HG02852 (cell line): Measurements from ENCODE around the gene EFCAB9.
"Not testable (repeated sequence)": the region's sequence is repeated elsewhere in the genome, so short reads cannot be mapped to it uniquely, and the experiment has no call there.

Source experiments
- ATAC-seq: cut with Tn5 transposase; IDR thresholded peaks from one replicate; pipeline ENCODE4 v1.9.1; 2021; ENCODE audit warnings: mild to moderate bottlenecking, moderate library complexity; ENCODE audit not compliant: unreplicated experiment

Gene EFCAB9

DNA sequence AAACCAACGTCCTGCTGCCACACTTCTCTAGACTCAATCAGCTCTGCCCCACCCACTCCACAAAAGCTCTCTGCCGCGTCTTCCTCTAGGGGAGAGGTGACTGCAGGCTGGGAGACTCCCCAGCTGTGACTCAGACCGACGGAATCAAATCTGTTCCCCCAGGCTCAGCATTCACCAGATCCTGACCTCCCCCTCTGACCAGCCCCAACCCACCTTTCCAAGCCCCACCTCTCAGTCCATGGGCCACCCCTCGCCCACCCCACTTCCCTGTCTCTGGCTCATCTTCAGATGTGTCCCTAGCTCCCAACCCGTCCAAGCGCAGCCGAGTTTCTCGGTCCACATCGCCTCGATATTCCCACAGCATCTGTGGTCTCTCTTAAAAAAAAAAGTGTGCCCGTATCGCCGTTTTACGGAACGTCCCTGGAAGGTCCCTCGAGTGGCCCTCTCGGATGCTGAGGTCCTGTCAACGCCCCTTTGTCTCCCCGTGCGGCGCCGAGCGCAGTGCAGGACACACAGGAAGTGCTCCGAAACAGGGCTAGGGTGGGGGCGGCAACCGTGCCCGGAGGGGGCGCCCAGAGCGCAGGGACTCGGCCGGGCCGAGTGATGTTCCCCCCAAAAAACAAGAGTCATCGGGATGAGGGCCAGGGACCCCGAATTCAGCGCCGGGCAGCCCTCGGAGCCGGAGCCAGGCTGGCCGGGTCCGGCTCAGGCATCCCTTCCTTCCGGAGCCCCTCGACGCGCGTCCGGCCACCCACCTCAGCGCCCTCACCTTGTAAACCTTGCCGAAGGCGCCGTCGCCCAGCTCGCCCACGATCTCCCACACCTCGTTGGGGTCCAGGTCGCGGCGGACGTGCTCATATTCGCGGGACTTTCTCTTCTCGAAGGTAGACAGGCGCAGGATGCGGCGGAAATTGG is 6.6 kb upstream of the EFCAB9 start:
- peak; percentile 27 for ATAC-seq

DNA sequence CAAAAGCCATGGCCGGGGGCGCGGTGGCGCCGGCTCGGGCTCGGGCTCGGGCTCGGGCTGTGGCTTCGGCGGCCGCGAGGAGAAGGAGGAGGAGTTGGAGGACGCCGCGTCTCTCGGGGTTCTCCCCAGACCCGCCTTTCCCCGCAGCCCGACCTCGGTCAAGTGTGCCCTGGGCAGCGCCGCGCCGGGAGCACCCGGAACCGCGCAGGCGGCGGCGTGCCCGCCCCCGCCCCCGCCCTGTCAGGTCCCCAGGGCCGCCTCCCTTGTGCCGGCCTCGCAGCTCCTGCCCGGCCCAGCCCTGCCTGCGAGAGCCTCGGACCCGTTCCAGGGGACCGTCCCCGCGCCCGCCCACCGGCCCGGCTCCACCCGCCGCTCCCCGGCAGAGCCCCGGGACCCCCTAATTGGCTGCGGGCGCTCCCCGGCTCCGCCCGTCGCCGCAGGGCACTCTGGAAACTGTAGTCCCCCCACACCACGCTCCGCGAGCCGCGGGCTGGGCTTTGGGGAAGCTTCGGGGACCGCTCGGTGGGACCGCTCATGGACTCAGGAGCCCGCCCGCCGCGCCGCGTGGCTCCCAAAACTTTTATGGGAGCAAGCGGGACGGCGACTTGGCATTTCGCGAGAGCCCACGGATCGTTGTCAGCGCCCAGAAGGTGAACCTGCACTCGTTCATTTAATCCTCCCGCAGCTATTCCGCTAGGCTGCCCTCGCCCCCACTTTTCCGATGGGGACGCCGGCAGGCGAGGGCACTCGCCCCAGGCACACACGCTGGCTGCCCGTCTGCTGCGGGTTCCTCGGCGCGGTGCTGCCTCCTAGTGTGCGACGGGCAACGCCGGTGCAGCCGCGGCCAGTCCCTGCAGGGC is 5.7 kb upstream of the EFCAB9 start, which contains the start of gene STK10:
Gene STK10, minus strand, starts transcription at position 192 of the 860 bp plus-strand sequence. Its CDS starts 182 bp downstream, at position 10.
- ATAC-seq: peak; percentile 69

DNA sequence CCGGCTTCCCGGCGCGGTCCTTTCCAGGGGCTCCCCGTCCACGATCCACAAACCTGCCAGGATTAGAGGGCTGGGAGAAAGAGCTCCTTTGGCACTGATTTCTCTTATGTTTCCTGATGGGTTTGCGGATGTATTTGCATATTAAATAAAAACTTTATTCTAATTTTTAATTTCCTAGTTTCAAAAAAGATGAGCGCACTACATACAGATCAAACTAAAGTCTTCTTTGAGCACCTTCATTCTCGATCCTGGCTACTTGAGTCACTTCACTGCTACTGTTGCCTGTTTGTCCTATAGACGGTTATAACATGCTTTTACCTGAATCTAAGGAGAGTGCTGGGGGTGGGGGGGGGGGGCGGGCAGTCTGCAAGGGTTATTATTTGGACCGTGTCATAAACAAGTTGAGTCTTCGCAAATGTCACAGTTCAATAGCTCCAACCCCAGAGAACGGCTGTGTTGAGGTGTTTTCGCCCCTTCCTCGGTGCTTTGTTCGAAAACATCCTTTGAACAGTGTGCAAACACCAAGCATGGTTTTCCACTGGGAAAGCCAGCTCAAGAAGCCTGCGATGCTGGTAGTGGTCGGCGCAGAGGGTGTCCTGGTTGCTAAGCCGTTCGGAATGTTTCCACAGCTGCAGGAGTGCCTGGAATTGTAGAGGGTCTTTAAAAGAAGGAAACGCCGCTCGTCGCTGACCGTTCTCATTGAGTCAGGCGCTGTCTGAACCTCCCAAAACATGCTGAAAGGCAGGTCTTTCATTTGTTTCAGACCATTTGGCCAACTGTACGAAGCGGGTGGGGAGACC is 4.9 kb upstream of the EFCAB9 start:
- ATAC-seq: no peak

DNA sequence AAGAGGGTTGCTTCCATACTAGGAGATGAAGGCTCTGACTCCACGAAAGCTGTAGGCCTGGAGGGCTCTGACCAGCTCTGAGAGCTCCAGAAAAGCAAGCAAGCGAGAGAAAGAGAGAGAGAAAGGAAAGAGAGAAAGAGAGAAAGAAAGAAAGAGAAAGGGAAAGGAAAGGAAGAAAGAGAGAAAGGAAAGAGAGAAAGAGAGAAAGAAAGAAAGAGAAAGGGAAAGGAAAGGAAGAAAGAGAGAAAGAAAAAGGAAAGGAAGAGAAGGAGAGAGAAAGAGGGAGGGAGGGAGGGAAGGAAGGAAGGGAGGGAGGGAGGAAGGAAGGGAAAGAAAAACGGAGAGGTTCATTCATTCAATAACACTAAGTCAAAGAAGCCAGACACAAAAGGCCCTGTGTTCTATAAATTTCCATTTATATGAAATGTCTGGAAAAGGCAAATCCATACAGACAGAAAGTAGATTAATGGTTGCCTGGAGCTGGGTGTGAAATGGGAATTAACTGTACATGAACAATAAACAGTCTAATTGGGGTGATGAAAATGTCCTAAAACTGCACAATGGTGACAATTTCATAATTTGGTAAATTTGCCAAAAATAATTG is 4.2 kb upstream of the EFCAB9 start:
- no peak for ATAC-seq

DNA sequence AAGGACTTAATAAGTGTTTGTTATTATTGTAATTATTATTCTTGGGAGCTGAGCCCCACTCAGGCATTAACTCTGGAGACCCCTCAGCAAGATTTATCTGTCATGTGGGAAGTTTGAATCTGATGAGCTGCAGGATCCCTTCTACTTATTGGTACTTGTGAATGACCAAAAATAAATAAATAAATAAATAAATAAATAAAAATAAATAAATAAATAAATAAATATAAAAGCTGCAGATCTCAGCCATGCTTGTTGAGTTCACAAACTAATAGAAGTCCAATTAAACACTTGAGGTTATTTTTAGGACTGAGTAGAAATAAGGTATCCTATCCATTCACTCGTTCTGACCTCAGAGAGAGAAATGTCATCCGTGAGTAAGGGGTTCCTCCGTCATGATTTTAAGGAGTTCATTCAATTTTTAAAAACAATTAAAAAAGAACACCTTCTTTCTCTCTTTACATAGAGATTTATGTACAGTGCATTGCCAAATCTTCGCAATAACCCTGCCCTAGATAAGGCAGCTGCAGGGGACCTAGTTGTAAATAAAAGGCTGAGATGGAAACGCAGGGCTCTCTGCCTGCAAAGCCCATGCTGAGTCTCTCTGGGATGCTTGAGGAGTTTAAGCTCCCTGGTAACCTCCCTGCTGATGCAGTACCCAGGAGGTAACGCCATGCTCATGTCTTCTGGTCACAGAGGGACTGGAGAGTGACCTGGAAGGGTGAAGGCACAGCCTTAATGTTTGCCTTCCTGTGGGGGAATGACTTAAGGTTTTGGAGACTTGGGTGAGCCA is 1.2 kb downstream of the EFCAB9 start:
- no peak for ATAC-seq

DNA sequence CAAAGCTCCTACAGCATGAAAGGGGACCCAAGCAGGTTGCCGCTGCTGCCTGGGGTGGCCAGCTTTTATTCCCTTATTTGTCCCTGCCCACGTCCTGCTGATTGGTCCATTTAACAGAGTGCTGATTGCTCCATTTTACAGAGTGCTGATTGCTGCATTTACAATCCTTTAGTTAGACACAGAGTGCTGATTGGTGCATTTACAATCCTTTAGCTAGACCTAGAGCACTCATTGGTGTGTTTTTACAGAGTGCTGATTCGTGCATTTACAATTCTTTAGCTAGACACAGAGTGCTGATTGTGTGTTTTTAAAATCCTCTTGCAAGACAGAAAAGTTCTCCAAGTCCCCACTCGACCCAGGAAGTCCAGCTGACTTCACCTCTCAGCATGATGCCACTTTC is 3.8 kb downstream of the EFCAB9 start:
- not testable (repeated sequence) for ATAC-seq

DNA sequence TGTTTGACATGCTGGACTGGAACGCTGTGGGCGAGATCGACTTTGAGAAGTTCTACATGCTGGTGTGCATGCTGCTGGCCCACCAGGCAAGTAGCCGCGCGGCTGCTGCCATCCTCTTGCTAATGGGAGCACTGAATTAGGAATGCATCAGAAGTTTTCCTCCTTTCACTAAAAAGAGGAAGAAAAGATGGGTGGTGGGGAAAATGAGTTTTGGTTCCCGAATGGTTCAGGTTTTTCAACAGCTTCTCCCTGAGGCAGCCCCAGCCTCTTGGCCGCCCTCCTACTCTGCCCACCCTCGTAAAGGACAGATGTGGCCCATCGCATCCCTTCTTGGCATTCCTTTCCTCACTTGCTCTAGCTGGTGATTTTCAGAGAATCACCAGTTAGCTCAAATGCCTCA is 5.5 kb downstream of the EFCAB9 start:
- ATAC-seq: no peak

DNA sequence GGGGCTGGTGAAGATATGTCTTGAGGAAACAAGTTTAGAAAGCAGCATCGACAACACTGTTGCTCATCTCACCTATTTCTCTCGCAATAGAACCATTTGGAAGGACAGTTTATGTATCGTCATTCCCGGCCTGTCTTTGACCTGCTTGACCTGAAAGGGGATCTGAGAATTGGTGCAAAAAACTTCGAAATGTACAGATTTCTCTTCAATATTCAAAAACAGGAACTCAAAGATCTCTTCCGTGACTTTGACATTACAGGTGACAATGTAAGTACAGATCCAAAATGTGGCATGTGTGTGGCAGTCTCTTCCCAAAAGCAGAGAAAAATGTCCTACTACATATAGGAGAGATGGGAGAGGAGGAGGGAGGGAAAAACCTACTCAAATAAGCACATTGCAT is 6.5 kb downstream of the EFCAB9 start:
- no peak for ATAC-seq

DNA sequence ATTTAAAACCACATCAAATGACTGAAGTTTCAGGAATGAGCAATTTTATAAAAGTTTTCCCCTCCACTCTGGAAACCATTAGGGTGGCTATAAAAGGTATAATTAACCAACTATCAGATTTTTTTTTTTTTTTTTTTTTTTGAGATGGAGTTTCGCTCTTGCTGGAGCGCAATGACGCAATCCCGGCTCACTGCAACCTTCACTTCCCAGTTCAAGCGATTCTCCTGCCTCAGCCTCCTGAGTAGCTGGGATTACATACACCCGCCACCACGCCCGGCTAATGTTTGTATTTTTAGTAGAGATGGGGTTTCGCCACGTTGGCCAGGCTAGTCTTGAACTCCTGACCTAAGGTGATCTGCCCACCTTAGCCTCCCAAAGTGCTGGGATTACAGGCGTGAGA is 12.0 kb downstream of the EFCAB9 start:
- not testable (repeated sequence) for ATAC-seq

DNA sequence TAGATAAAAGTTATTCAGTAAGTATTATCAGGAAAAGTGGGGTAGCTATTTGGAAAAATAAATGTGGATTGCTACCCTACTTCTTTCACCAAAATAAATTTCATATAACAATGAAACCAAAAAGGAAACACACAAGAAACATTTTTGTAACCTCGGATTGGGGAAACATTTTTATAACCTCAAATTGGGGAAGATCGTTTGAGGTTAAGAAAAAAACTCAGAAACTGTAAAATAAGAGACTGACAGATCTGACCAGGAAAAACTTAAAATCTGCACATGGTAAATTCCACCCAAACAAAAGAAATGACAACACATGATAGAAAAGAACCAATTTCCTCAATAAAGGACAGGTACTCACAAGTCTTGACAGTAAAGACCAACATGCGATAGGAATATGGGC is 13.5 kb downstream of the EFCAB9 start:
- no peak for ATAC-seq

DNA sequence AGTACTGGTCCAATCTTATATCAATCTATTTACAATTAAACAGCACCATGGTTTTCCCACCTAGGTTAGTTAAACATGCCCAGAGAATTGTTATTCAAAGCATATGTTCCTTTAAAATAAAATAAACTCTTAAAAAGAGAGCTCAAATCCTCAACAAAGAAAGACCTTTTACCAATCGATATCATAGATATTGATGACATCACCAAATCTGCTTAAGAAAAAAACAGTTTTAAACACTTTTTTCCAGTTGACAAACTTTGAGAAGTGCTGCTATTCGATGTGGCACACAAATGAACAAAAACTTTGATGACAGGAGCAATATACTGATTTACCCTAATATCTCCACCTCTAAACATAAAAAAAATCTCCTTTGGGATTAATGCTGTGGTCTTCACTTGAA is 15.7 kb downstream of the EFCAB9 start:
- no peak for ATAC-seq

DNA sequence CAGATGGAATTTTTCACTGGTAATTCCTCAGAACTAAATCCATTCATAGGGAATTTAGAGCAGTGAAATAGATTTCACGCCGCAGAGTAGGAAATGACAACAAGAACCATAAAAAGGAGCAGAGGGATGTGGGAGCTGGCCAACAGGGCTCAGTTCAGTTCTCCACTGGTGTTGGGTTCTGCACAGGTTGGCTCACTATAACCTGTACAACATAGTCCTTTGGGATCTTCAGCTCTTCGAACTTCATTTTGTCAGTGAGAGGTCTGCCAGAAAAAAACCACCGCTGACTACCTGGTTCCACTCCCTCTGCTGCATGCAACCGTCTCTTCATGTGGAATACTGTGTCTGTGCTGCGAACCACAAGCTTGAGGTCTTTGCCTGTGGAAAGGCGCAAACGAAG is 17.7 kb downstream of the EFCAB9 start:
- ATAC-seq: no peak

DNA sequence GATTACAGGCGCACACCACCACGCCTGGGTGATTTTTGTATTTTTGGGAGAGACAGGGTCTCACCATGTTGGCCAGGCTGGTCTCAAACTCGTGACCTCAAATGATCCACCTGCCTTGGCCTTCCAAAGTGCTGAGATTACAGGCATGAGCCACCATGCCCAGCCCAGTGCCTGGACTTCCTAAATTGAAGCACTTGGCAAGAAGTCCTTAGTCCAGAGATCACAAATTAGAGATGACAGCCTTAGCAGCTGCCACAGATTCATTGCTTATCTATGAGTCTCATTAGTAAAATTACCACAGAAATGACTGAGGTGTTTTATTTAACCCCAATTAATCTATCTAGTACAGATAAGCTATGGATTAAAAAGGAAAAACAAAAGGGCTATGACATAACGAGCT is 19.2 kb downstream of the EFCAB9 start:
- no peak for ATAC-seq

DNA sequence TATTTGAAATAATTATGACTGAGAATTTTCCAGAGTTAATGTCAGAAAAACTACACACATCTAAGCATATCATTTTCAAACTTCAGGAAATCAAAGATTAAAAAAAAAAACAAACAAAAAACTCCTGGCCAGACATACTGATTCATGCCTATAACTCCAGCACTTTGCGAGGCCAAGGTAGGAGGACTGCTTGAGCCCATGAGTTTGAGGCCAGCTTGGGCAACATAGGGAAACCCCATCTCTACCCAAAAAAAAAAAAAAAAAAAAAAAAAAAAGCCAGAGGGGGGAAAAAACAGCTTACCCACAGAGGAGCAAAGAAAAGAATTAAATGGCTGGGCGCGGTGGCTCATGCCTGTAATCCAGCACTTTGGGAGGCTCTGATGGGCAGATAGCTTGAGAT is 22.4 kb downstream of the EFCAB9 start:
- no peak for ATAC-seq

DNA sequence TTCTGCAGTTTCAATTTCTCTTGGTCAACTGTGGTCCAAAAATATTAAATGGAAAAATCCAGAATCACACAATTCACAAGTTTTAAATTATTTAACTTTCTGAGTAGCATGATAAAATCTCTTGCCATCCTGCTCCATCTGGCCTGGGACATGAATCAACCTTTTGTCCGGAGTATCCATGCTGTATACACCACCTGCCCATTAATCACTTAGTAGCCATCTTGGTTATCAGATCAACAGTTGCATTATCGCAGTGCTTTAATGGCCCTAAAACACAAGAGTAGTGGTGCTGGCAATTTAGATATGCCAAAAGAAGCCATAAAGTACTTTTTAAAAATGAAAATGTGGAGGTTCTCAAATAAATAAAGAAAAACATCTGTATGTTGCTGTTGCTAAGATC is 25.3 kb downstream of the EFCAB9 start:
- no peak for ATAC-seq

DNA sequence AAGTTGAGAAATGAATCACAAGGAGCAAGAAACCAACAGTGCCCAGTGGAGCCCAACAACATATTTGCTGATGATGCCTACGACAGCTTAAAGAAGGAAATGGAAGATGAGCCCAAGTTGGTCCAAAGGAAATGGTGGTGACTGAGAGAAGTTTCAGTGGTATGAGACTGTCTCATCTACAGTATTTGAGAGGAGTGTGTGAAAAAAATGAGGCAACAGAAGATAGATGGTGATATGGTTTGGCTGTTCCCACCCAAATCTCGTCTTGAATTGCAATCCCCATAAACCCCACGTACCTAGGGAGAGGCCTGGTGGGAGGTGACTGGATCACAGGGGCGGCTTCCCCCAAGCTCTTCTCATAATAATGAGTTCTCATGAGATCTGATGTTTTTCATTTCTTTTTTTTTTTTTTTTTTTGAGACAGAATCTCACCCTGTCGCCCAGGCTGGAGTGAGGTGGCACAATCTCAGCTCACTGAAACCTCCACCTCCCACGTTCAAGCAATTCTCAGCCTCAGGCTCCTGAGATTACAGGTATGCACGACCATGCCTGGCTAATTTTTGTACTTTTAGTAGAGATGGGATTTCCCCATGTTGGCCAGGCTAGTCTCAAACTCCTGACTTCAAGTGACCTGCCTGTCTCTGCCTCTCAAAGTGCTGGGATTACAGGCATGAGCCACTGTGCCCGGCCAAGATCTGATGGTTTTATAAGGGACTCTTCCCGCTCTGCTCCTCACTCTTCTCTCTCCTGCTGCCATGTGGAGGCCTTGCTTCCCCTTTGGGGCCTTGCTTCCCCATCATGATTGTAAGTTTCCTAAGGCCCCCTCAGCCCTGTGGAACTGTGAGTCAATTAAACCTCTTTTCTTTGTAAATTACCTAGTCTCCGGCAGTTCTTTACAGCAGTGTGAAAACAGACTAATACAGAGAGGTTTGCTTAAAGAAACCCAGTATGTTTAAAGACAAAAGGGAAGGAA is 30.2 kb downstream of the EFCAB9 start:
- ATAC-seq: peak; percentile 81

DNA sequence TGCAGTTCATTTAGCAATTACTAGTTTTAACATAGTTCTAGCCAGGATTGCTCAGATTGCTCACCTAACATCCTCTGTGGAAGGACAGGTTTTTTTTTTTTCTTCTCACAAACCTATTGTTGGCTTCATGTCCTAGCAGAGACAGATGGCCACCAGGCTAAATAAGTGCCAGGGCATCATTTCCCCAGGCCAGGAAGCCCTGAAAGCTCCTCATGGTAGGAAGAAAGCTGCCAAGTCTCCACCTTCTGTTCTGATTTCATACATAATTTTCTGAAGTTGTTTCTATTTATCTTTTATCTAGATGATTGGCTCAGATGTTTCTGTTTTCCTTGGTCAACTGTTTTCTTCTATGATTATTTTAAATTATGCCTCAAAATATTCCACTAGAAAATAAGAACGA is 31.0 kb downstream of the EFCAB9 start:
- ATAC-seq: no peak

DNA sequence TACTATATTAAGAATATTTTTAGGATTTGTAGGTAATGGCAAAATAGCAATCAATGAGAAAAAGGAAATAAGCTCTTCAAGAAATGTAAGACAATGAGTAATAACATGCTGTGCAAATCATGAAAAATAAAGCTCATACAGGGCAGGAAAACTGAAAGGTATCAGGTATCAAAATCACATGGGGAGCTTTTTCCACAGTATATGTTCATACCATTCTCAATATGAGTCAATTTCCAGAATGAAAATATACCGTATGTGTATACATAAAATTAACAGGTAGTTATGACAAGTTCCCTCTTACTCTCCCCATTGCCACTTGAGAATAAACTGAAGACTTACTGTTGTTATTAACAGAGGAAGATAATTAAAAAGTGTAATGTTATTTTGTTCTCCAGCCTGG is 35.9 kb downstream of the EFCAB9 start:
- ATAC-seq: no peak

DNA sequence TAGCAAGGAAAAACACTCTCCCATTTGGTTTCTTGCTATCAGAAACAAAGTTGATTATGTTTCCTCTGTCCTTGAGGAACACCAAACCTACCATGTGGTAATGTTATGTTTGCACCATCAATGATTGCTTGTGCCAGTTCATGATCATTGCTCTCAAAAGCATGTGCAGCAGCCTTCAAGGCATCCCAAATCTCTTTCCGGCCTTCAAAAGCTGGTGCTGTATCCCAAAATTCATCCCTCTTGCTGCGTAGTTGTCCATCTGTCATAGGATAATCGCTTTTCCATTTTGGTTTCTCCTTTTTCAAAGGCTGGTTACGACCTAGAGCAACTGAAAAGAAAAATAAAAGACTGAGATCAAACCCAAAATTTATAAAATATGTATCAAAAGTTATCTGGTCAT is 40.1 kb downstream of the EFCAB9 start:
- ATAC-seq: no peak
